Left hindlimb (tissue), 1 donor: ENCODE results near the gene CHSY1.

ENCODE experiments used
- DNase-seq: peaks from one replicate; pipeline ENCODE4 v3.0.0-alpha.2; 2018

Gene CHSY1

GRCh38 chr15:101209285-101209845 is 42.5 kb downstream of the CHSY1 start:
- no peak for DNase-seq

GRCh38 chr15:101207867-101208288 is 44.0 kb downstream of the CHSY1 start:
- no peak for DNase-seq

GRCh38 chr15:101206176-101206591 is 45.7 kb downstream of the CHSY1 start:
- no peak for DNase-seq

GRCh38 chr15:101204739-101205535 is 46.9 kb downstream of the CHSY1 start:
- no peak for DNase-seq

- no peak for DNase-seq
Measured at GRCh38 chr15:101203607-101204189, 48.1 kb downstream of the CHSY1 start.

GRCh38 chr15:101203029-101203573 is 48.7 kb downstream of the CHSY1 start:
- no peak for DNase-seq

GRCh38 chr15:101201411-101202174 is 50.3 kb downstream of the CHSY1 start:
- peak; percentile 95 for DNase-seq

- DNase-seq, result no peak
Measured at GRCh38 chr15:101200181-101200580, 51.7 kb downstream of the CHSY1 start.

- DNase-seq, result no peak
Measured at GRCh38 chr15:101198800-101199199, 53.0 kb downstream of the CHSY1 start.

- no peak for DNase-seq
Measured at GRCh38 chr15:101198031-101198575, 53.7 kb downstream of the CHSY1 start.

- DNase-seq, result no peak
Measured at GRCh38 chr15:101194546-101195125, 57.2 kb downstream of the CHSY1 start.

GRCh38 chr15:101193806-101194545 is 57.9 kb downstream of the CHSY1 start:
- DNase-seq, result no peak

GRCh38 chr15:101193120-101193644 is 58.7 kb downstream of the CHSY1 start:
- DNase-seq, result no peak

- no peak for DNase-seq
Measured at GRCh38 chr15:101192081-101192480, 59.8 kb downstream of the CHSY1 start.

GRCh38 chr15:101191242-101191641 is 60.6 kb downstream of the CHSY1 start:
- no peak for DNase-seq

- DNase-seq, result no peak
Measured at GRCh38 chr15:101190092-101190595, 61.7 kb downstream of the CHSY1 start.

GRCh38 chr15:101189409-101190091 is 62.3 kb downstream of the CHSY1 start:
- no peak for DNase-seq

GRCh38 chr15:101188637-101189408 is 63.0 kb downstream of the CHSY1 start:
- no peak for DNase-seq

GRCh38 chr15:101187820-101188636 is 63.8 kb downstream of the CHSY1 start:
- no peak for DNase-seq
